Lower leg skin (tissue), 4 donors: ENCODE measurements around the gene S100A5. TPM values are rescaled to one million over a fixed set of nuclear protein-coding genes. Genes with fewer than 3 reads are reported as not detected.
A peak's percentile ranks its signal among the peaks of the same experiment; 100 is the strongest.

Source experiments
- DNase-seq, 2 donors: peaks; one replicate each; pipeline ENCODE4 v3.0.0-alpha.2; 2019; ENCODE audit warnings: low spot score in 2 of 2
- H3K4me3 ChIP-seq: fragments of 200-600 bp; sonication (generic); 2 replicates; pipeline ENCODE4 v1.5.1; 2017; ENCODE audit warnings: mild to moderate bottlenecking, low read depth; ENCODE audit not compliant: poor library complexity, severe bottlenecking
- CTCF ChIP-seq, 3 donors: fragments of 450-650 bp; IDR thresholded peaks; one replicate each; pipeline ENCODE4 v1.5.1; 2016; ENCODE audit warnings: antibody characterized with exemption in 3 of 3, mild to moderate bottlenecking in 3 of 3, moderate library complexity in 2 of 3
- POLR2A ChIP-seq, 2 donors: fragments of 450-650 bp; IDR thresholded peaks; one replicate each; pipeline ENCODE4 v1.6.1; 2016 to 2017; ENCODE audit warnings: antibody characterized with exemption in 2 of 2, mild to moderate bottlenecking in 1 of 2, moderate library complexity in 1 of 2
- WGBS, 2 donors: methylation state at CpG; one replicate each; pipeline ENCODE4 v1.1.5; 2018; 5-methylcytosine and 5-hydroxymethylcytosine counted together
- intact Hi-C: fragments of 100-400 bp; cut with DNase I; formaldehyde crosslinking; loops from one replicate; pipeline ENCODE4 v1.15.0; 2023; ENCODE audit warnings: low total_unique reads
- total RNA-seq, 4 donors: library from RNA; depleted of rRNA; stranded (reverse); fragments of >200 nt; gene quantifications; one replicate each; pipeline ENCODE4 v1.1.0, GENCODE V29; 2016

The S100A5 gene
- total RNA-seq, 4 donors from 2014 or later: not detected

DNA sequence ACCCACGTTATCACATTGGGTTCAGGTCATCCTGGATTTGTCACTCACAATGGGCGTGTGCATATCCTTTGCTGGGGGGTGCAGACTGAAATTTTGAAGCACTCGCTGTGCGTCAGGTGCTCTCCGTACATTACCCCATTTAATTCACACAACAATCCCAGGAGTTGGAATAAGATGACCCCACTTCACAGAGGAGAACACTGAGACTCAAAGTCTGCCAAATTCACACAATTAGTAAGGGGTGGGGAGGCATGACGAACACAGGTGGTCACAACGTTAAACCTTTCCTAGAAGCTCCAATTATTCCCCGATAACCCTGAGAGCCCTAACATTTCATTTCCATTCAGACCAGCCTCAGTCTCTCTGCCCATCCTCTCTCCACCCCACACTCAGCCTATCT, 28.7 kb upstream of the S100A5 start:
- intact Hi-C loops: loop anchor here (2.0 to 5.0 kb wide), 2 partner anchors 37 to 57 kb away; no protein-coding TSS in a partner anchor
- 88 to 91% methylated on average over 8 of the region's 8 CpGs for WGBS, 2 donors
- no peak for DNase-seq
- TF ChIP-seq POLR2A (IDR thresholded peaks at IDR 0.05) (no peak), CTCF (IDR thresholded peaks at IDR 0.05) (no peak)
- no peak overlapping the region for H3K4me3 ChIP-seq

GRCh38 chr1:153568367-153569099, 27.8 kb upstream of the S100A5 start:
- 6 to 9% methylated on average over 24 to 25 of the region's 25 CpGs for WGBS, 2 donors
- intact Hi-C loops: loop anchor here (2.0 to 5.0 kb wide), 2 partner anchors 36 to 56 kb away; no protein-coding TSS in a partner anchor
- H3K4me3 ChIP-seq: no peak overlapping the region
- peak; percentile 90 to 99 for DNase-seq
- no peak for TF ChIP-seq POLR2A (IDR thresholded peaks at IDR 0.05)
- peak in 2 of 3 donors; percentile 81 to 99 for TF ChIP-seq CTCF (IDR thresholded peaks at IDR 0.05)

GRCh38 chr1:153567621-153568366, 27.1 kb upstream of the S100A5 start:
- intact Hi-C loops: loop anchor here (2.0 to 5.0 kb wide), 2 partner anchors 35 to 55 kb away; no protein-coding TSS in a partner anchor
- H3K4me3 ChIP-seq: no peak overlapping the region
- DNase-seq: no peak
- 46 to 52% methylated on average over 22 of the region's 22 CpGs for WGBS, 2 donors
- TF ChIP-seq CTCF (IDR thresholded peaks at IDR 0.05) (no peak), POLR2A (IDR thresholded peaks at IDR 0.05) (no peak)

GRCh38 chr1:153566414-153567371, 26.0 kb upstream of the S100A5 start:
- 18 to 22% methylated on average over 16 of the region's 16 CpGs for WGBS, 2 donors
- no peak overlapping the region for H3K4me3 ChIP-seq
- TF ChIP-seq POLR2A (IDR thresholded peaks at IDR 0.05) (no peak), CTCF (IDR thresholded peaks at IDR 0.05) (no peak)
- intact Hi-C loops: loop anchor here (5.0 kb wide), 1 partner anchor 54 kb away; no protein-coding TSS in a partner anchor
- DNase-seq: peak; percentile 98 to 99
